ENCODE measurements around the gene NDOR1. TPM values are rescaled to one million over a fixed set of nuclear protein-coding genes. Genes with fewer than 3 reads are reported as not detected.

The NDOR1 gene
- total RNA-seq, 2 experiments from 2014 or later, result 44.7 to 45.5 TPM

GRCh38 chr9:137211532-137211931 lies 6.0 kb downstream of the NDOR1 start:
- Mint-ChIP-seq H3K36me3 (ENCODE audit: low read depth) (peaks cover 27% of the 10 kb centered on the region), H3K27me3 (ENCODE audit: low read depth) (no peaks in the 10 kb centered on the region), H3K4me1 (ENCODE audit: low read depth) (peaks cover 16% of the 10 kb centered on the region), H3K27ac (no peak overlapping the region), H3K4me3 (no peak overlapping the region), H3K9me3 (ENCODE audit: insufficient read depth) (no peaks in the 10 kb centered on the region)
- no peak for DNase-seq
- ChIA-PET CTCF (no interaction called here), POLR2A (no interaction called here)
- ATAC-seq, result no peak

- Mint-ChIP-seq H3K4me1 (ENCODE audit: low read depth) (peaks cover 6% of the 10 kb centered on the region), H3K36me3 (ENCODE audit: low read depth) (peaks cover 18% of the 10 kb centered on the region), H3K9me3 (ENCODE audit: insufficient read depth) (no peaks in the 10 kb centered on the region), H3K27me3 (ENCODE audit: low read depth) (no peaks in the 10 kb centered on the region), H3K27ac (no peak overlapping the region), H3K4me3 (no peak overlapping the region)
- DNase-seq, result no peak
- POLR2A ChIA-PET, result no interaction called here
- no peak for ATAC-seq
- CTCF ChIA-PET, result no interaction called here
These were observed 7.0 kb downstream of the NDOR1 start for GRCh38 chr9:137212520-137212919.

- H3K4me3 Mint-ChIP-seq, result no peak overlapping the region
- no peaks in the 10 kb centered on the region for H3K27me3 Mint-ChIP-seq (ENCODE audit: low read depth)
- H3K9me3 Mint-ChIP-seq (ENCODE audit: insufficient read depth), result no peaks in the 10 kb centered on the region
- no peak for ATAC-seq
- H3K27ac Mint-ChIP-seq, result no peak overlapping the region
- POLR2A ChIA-PET, result interaction anchor here (0.9 kb wide), 1 partner anchor 98 kb away, joined by 3 read pairs; no protein-coding TSS in a partner anchor
- CTCF ChIA-PET, result no interaction called here
- H3K4me1 Mint-ChIP-seq (ENCODE audit: low read depth), result peaks cover 3% of the 10 kb centered on the region
- DNase-seq, result no peak
- H3K36me3 Mint-ChIP-seq (ENCODE audit: low read depth), result peaks cover 15% of the 10 kb centered on the region
These were observed 7.9 kb downstream of the NDOR1 start for GRCh38 chr9:137213160-137214060.

- Mint-ChIP-seq H3K27me3 (ENCODE audit: low read depth) (no peaks in the 10 kb centered on the region), H3K9me3 (ENCODE audit: insufficient read depth) (no peaks in the 10 kb centered on the region), H3K4me3 (no peak overlapping the region), H3K36me3 (ENCODE audit: low read depth) (peaks cover 6% of the 10 kb centered on the region), H3K4me1 (ENCODE audit: low read depth) (no peaks in the 10 kb centered on the region), H3K27ac (no peak overlapping the region)
- CTCF ChIA-PET, result no interaction called here
- no peak for ATAC-seq
- POLR2A ChIA-PET, result interaction anchor here (1.2 kb wide), 1 partner anchor 26 kb away, joined by 3 read pairs; no protein-coding TSS in a partner anchor
- DNase-seq, result no peak
These were observed 9.1 kb downstream of the NDOR1 start for GRCh38 chr9:137214620-137215019.

- H3K27me3 Mint-ChIP-seq (ENCODE audit: low read depth), result no peaks in the 10 kb centered on the region
- no peaks in the 10 kb centered on the region for H3K4me1 Mint-ChIP-seq (ENCODE audit: low read depth)
- no peak for DNase-seq
- H3K27ac Mint-ChIP-seq, result no peak overlapping the region
- H3K4me3 Mint-ChIP-seq, result no peak overlapping the region
- no peaks in the 10 kb centered on the region for H3K9me3 Mint-ChIP-seq (ENCODE audit: insufficient read depth)
- CTCF ChIA-PET, result no interaction called here
- ATAC-seq, result no peak
- POLR2A ChIA-PET, result interaction anchor here (1.1 to 1.5 kb wide), 4 partner anchors 11 to 26 kb away, joined by 3 to 5 read pairs (median 4); partner anchors contain the start of genes TPRN and TUBB4B
- peaks cover 4% of the 10 kb centered on the region for H3K36me3 Mint-ChIP-seq (ENCODE audit: low read depth)
These were observed 9.9 kb downstream of the NDOR1 start for GRCh38 chr9:137215196-137215986.

GRCh38 chr9:137216188-137216965 lies 10.9 kb downstream of the NDOR1 start:
- H3K9me3 Mint-ChIP-seq (ENCODE audit: insufficient read depth), result no peaks in the 10 kb centered on the region
- ATAC-seq (no peak), DNase-seq (no peak)
- no peak overlapping the region for H3K4me3 Mint-ChIP-seq
- peaks cover 2% of the 10 kb centered on the region for H3K4me1 Mint-ChIP-seq (ENCODE audit: low read depth)
- H3K27me3 Mint-ChIP-seq (ENCODE audit: low read depth), result no peaks in the 10 kb centered on the region
- CTCF ChIA-PET, result no interaction called here
- POLR2A ChIA-PET, result interaction anchor here (1.1 to 1.5 kb wide), 4 partner anchors 9 to 25 kb away, joined by 3 to 5 read pairs (median 4); partner anchors contain the start of genes TPRN and TUBB4B
- H3K27ac Mint-ChIP-seq, result no peak overlapping the region
- H3K36me3 Mint-ChIP-seq (ENCODE audit: low read depth), result no peaks in the 10 kb centered on the region

- no peaks in the 10 kb centered on the region for H3K36me3 Mint-ChIP-seq (ENCODE audit: low read depth)
- H3K9me3 Mint-ChIP-seq (ENCODE audit: insufficient read depth), result no peaks in the 10 kb centered on the region
- POLR2A ChIA-PET, result interaction anchor here (1.4 to 1.5 kb wide), 2 partner anchors 10 to 14 kb away, joined by 4 read pairs; no protein-coding TSS in a partner anchor
- H3K4me1 Mint-ChIP-seq (ENCODE audit: low read depth), result peaks cover 2% of the 10 kb centered on the region
- no peak overlapping the region for H3K4me3 Mint-ChIP-seq
- no peak for DNase-seq
- CTCF ChIA-PET, result no interaction called here
- no peak for ATAC-seq
- no peak overlapping the region for H3K27ac Mint-ChIP-seq
- H3K27me3 Mint-ChIP-seq (ENCODE audit: low read depth), result no peaks in the 10 kb centered on the region
These were observed 12.0 kb downstream of the NDOR1 start for GRCh38 chr9:137217276-137218211.

- no peak for ATAC-seq
- H3K27me3 Mint-ChIP-seq (ENCODE audit: low read depth), result no peaks in the 10 kb centered on the region
- no peaks in the 10 kb centered on the region for H3K9me3 Mint-ChIP-seq (ENCODE audit: insufficient read depth)
- H3K27ac Mint-ChIP-seq, result no peak overlapping the region
- H3K4me3 Mint-ChIP-seq, result no peak overlapping the region
- peaks cover 7% of the 10 kb centered on the region for H3K4me1 Mint-ChIP-seq (ENCODE audit: low read depth)
- no peak for DNase-seq
- POLR2A ChIA-PET, result no interaction called here
- no peaks in the 10 kb centered on the region for H3K36me3 Mint-ChIP-seq (ENCODE audit: low read depth)
- CTCF ChIA-PET, result interaction anchor here (1.4 kb wide), 1 partner anchor 29 kb away, joined by 5 read pairs; the partner anchor contains the start of genes ANAPC2 and SSNA1
These were observed 12.8 kb downstream of the NDOR1 start for GRCh38 chr9:137218212-137218753.

- no peak for DNase-seq
- Mint-ChIP-seq H3K4me3 (no peak overlapping the region), H3K27me3 (ENCODE audit: low read depth) (no peaks in the 10 kb centered on the region), H3K4me1 (ENCODE audit: low read depth) (peaks cover 7% of the 10 kb centered on the region), H3K9me3 (ENCODE audit: insufficient read depth) (no peaks in the 10 kb centered on the region), H3K27ac (no peak overlapping the region), H3K36me3 (ENCODE audit: low read depth) (no peaks in the 10 kb centered on the region)
- ChIA-PET CTCF (interaction anchor here (1.4 kb wide), 1 partner anchor 30 kb away, joined by 5 read pairs; the partner anchor contains the start of genes ANAPC2 and SSNA1), POLR2A (interaction anchor here (1.5 kb wide), 1 partner anchor 14 kb away, joined by 4 read pairs; no protein-coding TSS in a partner anchor)
- ATAC-seq, result no peak
These were observed 13.3 kb downstream of the NDOR1 start for GRCh38 chr9:137218754-137219271.

- POLR2A ChIA-PET, result interaction anchor here (1.5 to 2.1 kb wide), 3 partner anchors 15 to 21 kb away, joined by 4 to 6 read pairs (median 5); partner anchors contain the start of genes TPRN and TUBB4B
- no peak overlapping the region for H3K27ac Mint-ChIP-seq
- no peaks in the 10 kb centered on the region for H3K9me3 Mint-ChIP-seq (ENCODE audit: insufficient read depth)
These were observed 14.3 kb downstream of the NDOR1 start for GRCh38 chr9:137219757-137220316.

More at GRCh38 chr9:137219757-137220316, 14.3 kb downstream of the NDOR1 start:
- no peaks in the 10 kb centered on the region for H3K27me3 Mint-ChIP-seq (ENCODE audit: low read depth)
- peaks cover 9% of the 10 kb centered on the region for H3K4me1 Mint-ChIP-seq (ENCODE audit: low read depth)
- CTCF ChIA-PET, result interaction anchor here (1.4 kb wide), 1 partner anchor 31 kb away, joined by 5 read pairs; the partner anchor contains the start of genes ANAPC2 and SSNA1
- DNase-seq (no peak), ATAC-seq (no peak)
- no peak overlapping the region for H3K4me3 Mint-ChIP-seq
- H3K36me3 Mint-ChIP-seq (ENCODE audit: low read depth), result no peaks in the 10 kb centered on the region
